GM21367 (cell line): ENCODE results near the gene TOX3.

ENCODE experiments used
- ATAC-seq: cut with Tn5 transposase; IDR thresholded peaks from one replicate; pipeline ENCODE4 v1.9.1; 2021; ENCODE audit not compliant: unreplicated experiment

TOX3 gene

GRCh38 chr16:52547004-52547833 is at the start of gene TOX3:
TOX3 (minus strand) TSS chr16:52547143; CDS start chr16:52546723, 420 bp downstream.
- ATAC-seq: no peak

- no peak for ATAC-seq
These were observed 45.8 kb upstream of the TOX3 start for GRCh38 chr16:52592778-52593177.

GRCh38 chr16:52591934-52592592 is 45.1 kb upstream of the TOX3 start:
- no peak for ATAC-seq

DNA sequence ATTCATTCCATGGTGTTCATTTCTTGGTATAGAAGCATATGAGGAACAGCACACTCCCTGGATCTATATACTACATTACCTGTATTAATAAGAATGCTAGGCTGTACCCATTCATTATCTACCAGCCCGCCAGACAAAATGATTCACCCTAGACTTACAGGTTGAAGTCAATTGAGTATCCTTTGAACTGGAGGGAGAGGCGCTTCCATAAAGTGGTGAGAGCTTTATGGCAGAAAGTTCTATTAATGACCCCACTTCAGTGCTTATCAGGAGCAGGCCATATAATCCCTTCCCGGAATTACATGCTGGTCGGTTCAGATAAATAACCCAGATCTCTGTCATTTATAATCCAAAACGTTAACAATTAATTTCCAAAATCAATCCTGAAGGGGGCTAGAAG is 44.5 kb upstream of the TOX3 start:
- ATAC-seq: no peak

DNA sequence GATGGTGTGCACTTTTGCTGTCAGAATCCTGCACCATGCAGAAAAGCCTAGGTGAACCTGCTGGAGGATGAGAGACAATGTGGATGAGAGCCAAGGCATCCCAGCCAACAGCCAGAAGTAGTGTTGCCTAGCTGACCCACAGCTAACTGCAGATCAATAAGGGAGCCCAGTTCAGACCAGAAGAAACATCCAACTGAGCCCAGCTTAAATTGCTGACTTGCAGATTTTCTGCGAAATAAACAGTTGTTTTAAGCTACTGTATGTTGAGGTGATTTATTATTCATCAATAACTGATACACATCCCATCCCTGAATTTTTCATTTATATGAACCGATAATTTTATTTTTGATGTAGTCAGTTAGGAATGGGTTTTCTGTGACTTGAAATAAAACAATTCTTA is 39.2 kb upstream of the TOX3 start:
- ATAC-seq: no peak

DNA sequence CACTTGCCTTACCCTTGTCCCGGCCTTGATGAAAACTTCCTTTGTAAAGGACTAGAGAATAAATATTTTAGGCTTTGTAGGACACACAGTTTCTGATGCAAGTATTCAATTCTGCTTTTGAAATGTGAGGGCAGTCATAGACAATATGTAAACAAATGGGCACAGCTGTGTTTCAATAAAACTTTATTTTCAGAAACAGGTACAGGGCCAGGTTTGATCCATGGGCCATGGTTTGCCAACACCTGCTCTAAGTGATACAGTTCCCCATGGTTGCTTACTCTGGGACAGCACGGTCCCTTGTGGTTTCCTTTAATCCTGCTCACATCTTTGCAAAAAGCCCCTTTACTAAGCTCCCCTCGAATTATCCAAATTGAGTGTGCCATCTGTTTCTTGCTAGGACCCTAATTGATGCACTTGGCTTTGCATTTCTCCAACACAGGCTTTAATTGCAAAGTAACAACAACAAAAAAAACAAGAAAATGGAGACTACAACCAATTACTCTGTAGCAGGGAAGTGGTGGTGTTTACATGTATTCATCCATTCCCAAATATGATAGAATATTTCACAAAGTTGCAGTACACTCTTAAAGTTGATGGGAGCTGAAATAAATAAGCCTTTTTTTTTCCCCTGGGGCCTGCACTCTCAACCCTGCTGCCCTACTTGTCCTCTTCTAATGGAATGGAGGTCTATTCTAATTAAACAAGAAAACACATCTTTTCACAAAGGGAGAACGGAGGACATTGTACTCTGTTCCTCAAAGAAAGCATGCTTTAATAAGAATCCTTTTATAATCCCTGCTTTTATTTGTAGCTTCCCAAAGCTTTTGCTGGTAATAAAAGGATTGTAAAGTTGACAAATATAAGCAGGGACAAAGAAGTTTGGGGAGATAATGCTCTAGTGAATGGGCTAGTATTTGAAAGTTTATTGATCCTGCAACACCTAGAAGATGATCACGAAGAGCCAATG is 37.7 kb upstream of the TOX3 start:
- no peak for ATAC-seq

GRCh38 chr16:52581530-52581929 is 34.6 kb upstream of the TOX3 start:
- ATAC-seq: no peak

GRCh38 chr16:52580488-52580887 is 33.5 kb upstream of the TOX3 start:
- ATAC-seq: no peak

GRCh38 chr16:52578829-52579498 is 32.0 kb upstream of the TOX3 start:
- no peak for ATAC-seq

DNA sequence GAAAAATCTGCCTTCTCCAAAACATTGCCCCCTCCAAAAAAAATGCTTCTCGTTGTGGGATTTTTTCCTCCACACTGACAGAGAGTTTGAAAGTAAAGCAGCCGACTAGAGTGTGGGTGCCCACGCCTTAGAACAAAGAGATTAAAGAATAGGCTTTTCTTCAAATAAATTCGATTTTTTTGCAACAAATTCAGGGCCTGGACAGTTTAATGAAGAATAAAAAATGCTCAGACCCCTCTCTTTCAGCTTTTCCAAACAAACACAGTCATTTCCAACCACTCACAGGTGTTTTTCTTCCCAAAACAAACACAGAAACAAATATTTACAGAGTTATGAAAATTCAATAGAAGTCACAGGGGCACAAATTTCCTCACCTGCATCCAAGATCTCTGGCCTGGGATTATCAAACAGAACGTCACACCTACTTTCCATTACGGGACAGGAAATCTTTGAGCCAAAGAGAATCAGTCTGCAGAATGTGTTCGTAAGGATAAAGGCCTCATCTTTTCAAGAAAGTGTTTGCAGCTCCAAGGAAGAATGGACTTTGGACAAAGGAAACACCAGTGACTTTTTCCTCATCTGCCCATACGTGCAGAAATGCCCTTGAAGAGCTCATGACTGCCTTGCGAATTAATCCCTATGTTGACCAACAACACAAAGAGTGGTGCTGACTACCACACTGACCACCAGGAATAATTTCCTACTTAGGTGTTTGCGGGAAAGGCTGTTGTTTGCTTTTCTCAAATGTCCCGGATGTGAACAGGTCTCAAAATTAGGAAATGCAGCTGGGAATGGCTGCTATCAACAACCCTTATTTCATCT is 31.3 kb upstream of the TOX3 start:
- no peak for ATAC-seq

DNA sequence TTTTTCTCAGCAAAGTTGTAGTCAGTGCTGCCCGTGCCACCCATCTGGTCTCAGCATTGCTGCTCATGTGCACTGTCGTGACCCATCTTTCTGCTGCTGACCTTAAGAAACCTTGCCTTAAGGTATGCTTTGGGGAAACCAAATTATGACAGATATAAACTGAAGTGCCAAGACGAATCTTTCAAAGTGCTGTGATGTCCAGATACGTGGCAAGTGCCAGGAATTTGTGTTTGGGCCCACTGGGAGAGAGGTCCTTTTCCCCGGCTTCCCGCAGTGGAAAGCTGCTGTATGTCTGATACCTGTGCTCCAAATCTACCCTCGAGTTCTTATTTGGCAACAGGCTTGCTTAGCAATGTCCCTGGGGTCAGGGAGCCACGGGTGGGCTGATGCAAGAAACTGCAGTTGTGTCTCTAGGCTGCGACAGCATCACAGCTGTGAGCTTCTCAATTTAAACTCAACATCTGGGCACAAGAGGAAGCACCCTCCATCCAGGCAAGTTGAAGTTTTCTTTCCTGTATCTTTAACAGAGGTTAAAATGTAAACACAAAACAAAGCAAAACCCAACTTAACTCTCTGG is 30.3 kb upstream of the TOX3 start:
- ATAC-seq: no peak

DNA sequence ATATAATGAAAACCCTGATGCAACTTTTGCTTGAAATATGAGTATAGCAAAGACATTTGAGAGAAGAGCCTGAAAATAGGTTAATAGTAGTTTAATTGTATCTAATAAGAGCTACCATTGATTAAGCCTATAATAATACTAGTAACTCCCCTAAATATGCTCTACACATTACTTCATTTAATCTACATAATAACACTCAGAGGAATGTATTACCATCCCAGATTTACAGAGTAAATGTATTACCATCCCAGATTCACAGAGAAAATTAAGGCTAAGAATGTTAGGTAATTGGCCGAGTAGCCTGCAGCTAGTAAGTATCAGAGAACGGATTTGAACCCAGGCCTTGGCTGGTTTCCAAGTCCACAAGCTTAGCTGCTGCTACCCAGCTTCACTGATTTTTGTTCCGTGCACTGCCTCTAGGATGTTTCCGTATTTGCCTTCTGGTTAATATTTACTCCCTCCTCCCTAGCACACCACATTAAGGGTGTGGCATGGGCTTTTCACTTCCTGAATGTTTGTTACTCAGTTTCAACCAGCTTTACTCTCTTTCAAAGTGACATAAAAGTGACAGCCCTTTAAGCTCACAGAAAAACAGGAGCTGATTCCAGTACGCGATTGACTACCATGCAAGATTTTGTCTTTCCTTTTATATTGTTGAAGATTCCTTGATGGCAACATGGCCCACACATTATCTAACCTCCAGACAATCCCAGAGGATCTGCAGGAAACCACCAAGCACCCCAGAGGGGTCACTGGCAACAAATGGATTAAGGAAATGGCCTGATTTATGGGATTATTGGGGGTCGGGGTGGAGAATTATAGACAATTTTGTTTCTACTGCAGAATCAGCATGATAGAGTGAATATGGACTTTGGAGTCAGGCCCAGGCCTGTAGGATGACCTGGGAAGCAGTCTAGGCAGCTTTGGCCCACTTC is 26.7 kb upstream of the TOX3 start:
- no peak for ATAC-seq

DNA sequence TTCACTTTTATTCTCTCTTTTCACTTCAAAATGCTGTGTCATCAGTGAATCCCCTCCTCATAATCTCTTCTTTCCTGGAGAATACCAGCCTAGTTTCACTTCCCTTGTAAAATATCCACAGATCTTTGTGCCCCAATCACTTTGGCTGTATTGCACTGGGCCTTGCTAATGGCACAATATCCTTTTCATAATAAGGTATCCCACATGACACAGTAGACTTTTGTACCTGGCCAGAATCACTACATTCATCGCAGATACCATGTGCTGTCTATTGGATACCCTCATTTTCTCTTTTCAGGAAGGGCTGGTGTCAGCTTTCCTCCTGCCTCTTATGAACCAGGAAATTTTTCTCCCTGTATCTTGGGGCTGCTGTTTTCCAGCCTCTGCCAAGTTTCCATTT is 25.7 kb upstream of the TOX3 start:
- ATAC-seq: no peak

DNA sequence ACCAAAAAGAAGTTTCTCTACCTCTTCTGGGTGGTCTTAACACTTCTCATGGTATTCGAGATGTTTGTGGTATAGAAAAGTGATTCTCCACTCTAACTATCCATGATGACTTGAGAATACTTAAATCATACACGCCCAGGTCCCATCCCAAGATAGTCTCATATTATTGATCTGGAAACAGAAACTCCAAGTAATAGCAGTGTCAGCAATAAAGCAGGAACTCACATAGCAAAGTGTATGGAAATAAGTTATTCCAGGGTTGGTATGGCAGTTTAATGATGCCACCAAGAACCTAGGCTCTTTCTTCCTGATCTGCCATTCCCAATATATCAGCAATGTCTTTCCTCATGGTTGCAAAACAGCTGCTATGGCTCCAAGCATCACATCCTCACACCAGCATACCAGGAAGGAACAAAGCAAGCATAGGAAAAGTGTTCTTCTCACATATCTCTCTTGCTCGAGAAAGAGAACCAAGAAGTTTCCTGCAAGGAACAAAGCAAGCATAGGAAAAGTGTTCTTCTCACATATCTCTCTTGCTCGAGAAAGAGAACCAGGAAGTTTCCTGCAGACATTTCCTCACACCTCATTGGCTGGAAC is 23.6 kb upstream of the TOX3 start:
- no peak for ATAC-seq

DNA sequence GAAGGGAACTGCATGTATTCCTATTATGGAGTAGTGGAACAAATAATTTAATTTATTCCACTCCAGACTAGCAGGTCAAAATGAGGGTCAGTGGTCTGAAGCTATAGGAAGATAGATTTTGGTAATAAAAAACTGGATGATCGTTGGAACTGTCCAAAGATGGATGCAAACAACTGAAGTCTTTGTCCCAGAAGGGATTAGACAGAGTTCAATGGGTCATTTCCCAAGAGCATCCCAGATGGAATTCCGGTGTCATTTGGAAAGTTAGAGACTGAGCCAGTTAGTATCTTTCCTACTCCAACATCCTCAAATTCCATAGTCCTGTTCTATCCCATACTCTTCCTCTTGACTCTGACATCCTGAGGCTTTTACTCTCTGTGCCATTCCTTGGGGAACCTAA is 22.8 kb upstream of the TOX3 start:
- no peak for ATAC-seq

DNA sequence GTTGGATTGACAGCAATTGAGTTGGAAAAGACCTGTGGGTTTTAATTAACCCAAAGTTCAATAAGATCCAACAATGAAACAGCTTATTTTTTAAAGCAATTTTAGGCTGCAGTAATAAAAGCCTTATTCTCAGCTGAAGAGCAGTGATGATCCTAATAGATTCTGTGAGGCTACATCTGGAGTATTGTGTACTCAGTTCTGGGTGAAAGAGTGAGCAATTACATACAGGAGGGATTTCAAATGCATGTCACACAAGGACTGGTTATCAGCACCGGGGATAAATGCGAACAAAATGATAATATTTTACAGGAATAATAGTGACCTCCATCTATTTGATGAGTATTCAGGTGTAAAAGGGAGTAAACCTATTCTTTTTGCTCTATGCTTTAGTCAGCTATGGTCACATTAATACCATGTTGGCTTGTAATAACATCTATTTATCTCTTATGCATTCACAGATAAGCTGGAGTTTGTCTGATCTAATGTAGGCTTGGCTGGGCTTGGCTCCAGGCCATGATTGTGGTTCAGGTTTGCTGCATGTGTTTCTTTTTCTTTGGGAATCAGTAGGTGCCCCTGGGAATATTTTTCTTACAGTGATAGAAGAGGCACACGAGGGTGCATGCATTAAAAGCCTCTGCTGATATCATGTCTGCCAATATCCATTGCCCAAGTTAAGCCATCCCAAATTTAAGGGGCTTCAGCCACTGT is 22.2 kb upstream of the TOX3 start:
- no peak for ATAC-seq

DNA sequence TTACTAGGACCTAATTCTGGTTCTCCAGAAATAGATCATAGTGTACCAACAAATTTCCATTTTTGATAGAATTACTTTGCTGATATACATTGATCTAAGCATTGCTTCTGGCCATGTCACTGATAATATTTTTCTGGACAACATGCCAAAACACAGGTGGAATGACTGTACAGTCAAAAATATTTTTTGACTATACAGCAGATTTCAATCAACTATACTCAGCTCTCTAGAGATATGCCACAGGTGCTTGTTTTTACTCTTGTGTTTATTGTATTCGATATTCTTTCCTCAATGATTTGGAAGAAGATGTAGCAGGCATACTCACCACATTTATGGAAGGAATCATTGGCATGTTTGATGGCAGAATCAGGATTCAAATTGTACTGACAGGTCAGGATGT is 21.6 kb upstream of the TOX3 start:
- ATAC-seq: no peak

DNA sequence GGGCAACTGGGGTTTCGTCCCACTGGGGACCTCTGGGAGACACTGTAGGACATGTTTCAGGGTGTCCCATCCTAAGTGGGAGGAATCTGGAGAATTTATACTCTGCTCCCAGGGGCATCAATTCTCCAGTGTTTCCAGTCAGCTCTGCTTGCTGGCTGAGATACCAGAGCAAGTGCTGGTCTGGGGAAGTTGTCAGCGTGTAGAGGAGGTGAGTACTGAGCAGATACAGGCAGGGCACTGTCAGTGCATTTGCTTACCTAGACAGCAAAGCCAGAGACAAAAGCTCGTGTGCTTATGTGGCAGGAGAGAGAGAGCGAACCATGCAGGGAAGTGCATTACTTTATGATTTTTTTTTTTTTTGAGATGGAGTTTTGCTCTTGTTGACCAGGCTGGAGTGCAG is 20.2 kb upstream of the TOX3 start:
- ATAC-seq: no peak
